Suprapubic skin (tissue), 4 donors: ENCODE results near the gene TEAD2.

ENCODE experiments used
- EP300 ChIP-seq: sonication (generic); formaldehyde crosslinking; IDR thresholded peaks from one replicate; pipeline ENCODE4 v1.6.1; 2017; ENCODE audit warnings: antibody characterized with exemption
- POLR2A ChIP-seq, 2 donors: fragments of 450-650 bp; IDR thresholded peaks; one replicate each; pipeline ENCODE4 v1.6.1; 2017; ENCODE audit warnings: antibody characterized with exemption in 2 of 2, mild to moderate bottlenecking in 2 of 2, moderate library complexity in 2 of 2
- POLR2AphosphoS5 ChIP-seq, 3 donors: sonication (generic); formaldehyde crosslinking; IDR thresholded peaks; one replicate each; pipeline ENCODE4 v1.6.1; 2017; ENCODE audit warnings: antibody characterized with exemption in 3 of 3
- TF ChIP-seq, protein P1 (sequence below), 2 donors: fragments of 200-600 bp in 1 of 2; fragments of 450-650 bp in 1 of 2; sonication (generic) in 1 of 2; IDR thresholded peaks; one replicate each; pipeline ENCODE4 v1.5.1; 2016 to 2019; ENCODE audit warnings: antibody characterized with exemption in 2 of 2, mild to moderate bottlenecking in 1 of 2, moderate library complexity in 1 of 2

DNA sequence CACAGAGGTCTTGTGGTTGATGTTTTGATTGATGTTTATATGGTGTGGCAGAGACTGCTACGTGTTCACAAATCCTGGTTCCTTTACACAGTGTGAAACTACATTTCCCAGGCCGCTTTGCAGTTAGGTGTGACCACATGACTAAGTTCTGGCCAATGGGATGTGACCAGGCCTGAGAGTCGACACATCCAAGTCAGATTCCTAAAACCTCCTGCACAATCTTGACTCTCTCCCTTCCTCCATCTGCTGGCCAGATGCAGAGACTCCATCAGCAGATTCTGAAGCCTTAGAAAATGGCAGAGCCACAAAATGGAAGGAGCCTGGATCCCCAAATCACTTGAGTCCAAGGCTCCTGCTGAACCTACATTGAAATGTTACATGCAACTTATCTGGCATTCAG is 14.4 kb downstream of the TEAD2 start:
- TF ChIP-seq, protein P1, sequence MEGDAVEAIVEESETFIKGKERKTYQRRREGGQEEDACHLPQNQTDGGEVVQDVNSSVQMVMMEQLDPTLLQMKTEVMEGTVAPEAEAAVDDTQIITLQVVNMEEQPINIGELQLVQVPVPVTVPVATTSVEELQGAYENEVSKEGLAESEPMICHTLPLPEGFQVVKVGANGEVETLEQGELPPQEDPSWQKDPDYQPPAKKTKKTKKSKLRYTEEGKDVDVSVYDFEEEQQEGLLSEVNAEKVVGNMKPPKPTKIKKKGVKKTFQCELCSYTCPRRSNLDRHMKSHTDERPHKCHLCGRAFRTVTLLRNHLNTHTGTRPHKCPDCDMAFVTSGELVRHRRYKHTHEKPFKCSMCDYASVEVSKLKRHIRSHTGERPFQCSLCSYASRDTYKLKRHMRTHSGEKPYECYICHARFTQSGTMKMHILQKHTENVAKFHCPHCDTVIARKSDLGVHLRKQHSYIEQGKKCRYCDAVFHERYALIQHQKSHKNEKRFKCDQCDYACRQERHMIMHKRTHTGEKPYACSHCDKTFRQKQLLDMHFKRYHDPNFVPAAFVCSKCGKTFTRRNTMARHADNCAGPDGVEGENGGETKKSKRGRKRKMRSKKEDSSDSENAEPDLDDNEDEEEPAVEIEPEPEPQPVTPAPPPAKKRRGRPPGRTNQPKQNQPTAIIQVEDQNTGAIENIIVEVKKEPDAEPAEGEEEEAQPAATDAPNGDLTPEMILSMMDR (IDR thresholded peaks at IDR 0.05): no peak
- TF ChIP-seq POLR2A (IDR thresholded peaks at IDR 0.05) (no peak), POLR2AphosphoS5 (IDR thresholded peaks at IDR 0.05) (no peak), EP300 (no peak)
